UCSD-AML1 (cell line): ENCODE results near the gene HMCN2.
A peak's percentile ranks its signal among the peaks of the same experiment; 100 is the strongest.

Experiments
- DNase-seq: peaks from one replicate; lab custom pipeline; 2025; ENCODE audit not compliant: unreplicated experiment; lab: John Stamatoyannopoulos, UW

HMCN2 gene

GRCh38 chr9:130445268-130445983, 179.9 kb downstream of the HMCN2 start:
- DNase-seq: no peak

GRCh38 chr9:130446101-130446861, 180.7 kb downstream of the HMCN2 start:
- no peak for DNase-seq

- no peak for DNase-seq
Observed at GRCh38 chr9:130447193-130447816, 181.7 kb downstream of the HMCN2 start.

GRCh38 chr9:130448035-130448624, 182.6 kb downstream of the HMCN2 start:
- DNase-seq: peak; percentile 65

- DNase-seq: no peak
Observed at GRCh38 chr9:130448771-130449603, 183.4 kb downstream of the HMCN2 start.

- no peak for DNase-seq
Observed at GRCh38 chr9:130450344-130451003, 184.9 kb downstream of the HMCN2 start.

- no peak for DNase-seq
Observed at GRCh38 chr9:130451004-130451390, 185.4 kb downstream of the HMCN2 start.

- DNase-seq: peak; percentile 43
Observed at GRCh38 chr9:130451509-130452388, 186.2 kb downstream of the HMCN2 start.

GRCh38 chr9:130452835-130453234, 187.3 kb downstream of the HMCN2 start:
- no peak for DNase-seq

- no peak for DNase-seq
Observed at GRCh38 chr9:130453487-130453886, 187.9 kb downstream of the HMCN2 start.

- no peak for DNase-seq
Observed at GRCh38 chr9:130454096-130454811, 188.7 kb downstream of the HMCN2 start.

- no peak for DNase-seq
Observed at GRCh38 chr9:130454812-130455325, 189.3 kb downstream of the HMCN2 start.

- no peak for DNase-seq
Observed at GRCh38 chr9:130458027-130458803, 192.7 kb downstream of the HMCN2 start.

- DNase-seq: no peak
Observed at GRCh38 chr9:130458804-130459067, 193.2 kb downstream of the HMCN2 start.

- DNase-seq: no peak
Observed at GRCh38 chr9:130459151-130459550, 193.6 kb downstream of the HMCN2 start.

GRCh38 chr9:130459941-130460669, 194.5 kb downstream of the HMCN2 start:
- no peak for DNase-seq

GRCh38 chr9:130461218-130461630, 195.7 kb downstream of the HMCN2 start:
- peak; percentile 59 for DNase-seq
